Measurements from ENCODE around the gene NAXE. TPM values are rescaled to one million over a fixed set of nuclear protein-coding genes. Genes with fewer than 3 reads are reported as not detected.

NAXE gene
- polyA plus RNA-seq, 1 donor from 2014 or later = 95.7 TPM

- H2AFZ ChIP-seq (ENCODE audit: low read depth, low read length) = no peak overlapping the region
- TF ChIP-seq EZH2 (IDR thresholded peaks at IDR 0.05; ENCODE audit: borderline replicate concordance, insufficient read depth, low read length, poor library complexity, severe bottlenecking) (no peak), CTCF (IDR thresholded peaks at IDR 0.05; ENCODE audit: poor library complexity, severe bottlenecking) (no peak), SMC3 (conservative IDR thresholded peaks at IDR 0.05; ENCODE audit: poor library complexity) (no peak), MXI1 (conservative IDR thresholded peaks at IDR 0.05; ENCODE audit: poor library complexity, severe bottlenecking) (no peak)
- H4K20me1 ChIP-seq (ENCODE audit: insufficient read depth) = no peaks in the 10 kb centered on the region
- H3K4me2 ChIP-seq (ENCODE audit: low read length) = no peak overlapping the region
- no peak overlapping the region for H3K4me3 ChIP-seq (ENCODE audit: low read length)
- H3K9me2 ChIP-seq (ENCODE audit: insufficient read depth, low read length) = no peaks in the 10 kb centered on the region
- no peaks in the 10 kb centered on the region for H3F3A ChIP-seq (ENCODE audit: insufficient read depth, low read length, poor library complexity, severe bottlenecking)
- no peak overlapping the region for H3K9ac ChIP-seq (ENCODE audit: low read length)
- H3K79me2 ChIP-seq (replicated peaks; ENCODE audit: insufficient read depth, low read length) = no peaks in the 10 kb centered on the region
- peaks cover 25% of the 10 kb centered on the region for H3K27me3 ChIP-seq (ENCODE audit: insufficient read depth, low read depth, low read length)
- H3K9me3 ChIP-seq (ENCODE audit: low read length) = no peaks in the 10 kb centered on the region
- H3K27ac ChIP-seq (ENCODE audit: low read length) = no peak overlapping the region
- H3K36me3 ChIP-seq (ENCODE audit: insufficient read depth, low read length) = no peaks in the 10 kb centered on the region
Observed at GRCh38 chr1:156638189-156638985, 46.8 kb downstream of the NAXE start.

- H3K27me3 ChIP-seq (ENCODE audit: insufficient read depth, low read depth, low read length) = peaks cover 25% of the 10 kb centered on the region
- H2AFZ ChIP-seq (ENCODE audit: low read depth, low read length) = no peak overlapping the region
- H3K9me3 ChIP-seq (ENCODE audit: low read length) = no peaks in the 10 kb centered on the region
- H3K9ac ChIP-seq (ENCODE audit: low read length) = no peak overlapping the region
- no peaks in the 10 kb centered on the region for H3F3A ChIP-seq (ENCODE audit: insufficient read depth, low read length, poor library complexity, severe bottlenecking)
- no peak overlapping the region for H3K4me3 ChIP-seq (ENCODE audit: low read length)
- H3K4me2 ChIP-seq (ENCODE audit: low read length) = no peak overlapping the region
- H3K27ac ChIP-seq (ENCODE audit: low read length) = no peak overlapping the region
- no peaks in the 10 kb centered on the region for H4K20me1 ChIP-seq (ENCODE audit: insufficient read depth)
- TF ChIP-seq CTCF (IDR thresholded peaks at IDR 0.05; ENCODE audit: poor library complexity, severe bottlenecking) (no peak), POLR2AphosphoS5 (IDR thresholded peaks at IDR 0.05) (no peak), MXI1 (conservative IDR thresholded peaks at IDR 0.05; ENCODE audit: poor library complexity, severe bottlenecking) (no peak), SMC3 (conservative IDR thresholded peaks at IDR 0.05; ENCODE audit: poor library complexity) (no peak), RAD21 (conservative IDR thresholded peaks at IDR 0.05) (no peak)
- H3K9me2 ChIP-seq (ENCODE audit: insufficient read depth, low read length) = no peaks in the 10 kb centered on the region
- no peaks in the 10 kb centered on the region for H3K79me2 ChIP-seq (replicated peaks; ENCODE audit: insufficient read depth, low read length)
- no peaks in the 10 kb centered on the region for H3K36me3 ChIP-seq (ENCODE audit: insufficient read depth, low read length)
Observed at GRCh38 chr1:156639601-156640101, 48.1 kb downstream of the NAXE start.

Data from neural cell (in vitro differentiated cells).